Prostate gland (tissue), 2 donors: ENCODE data around the gene NTM.

Experiments
- POLR2A ChIP-seq: fragments of 450-650 bp; IDR thresholded peaks from one replicate; pipeline ENCODE4 v1.6.1; 2016; ENCODE audit warnings: antibody characterized with exemption, mild to moderate bottlenecking
- TF ChIP-seq, protein P1 (sequence below), 4 experiments: fragments of 200-600 bp in 2 of 4; fragments of 450-650 bp in 2 of 4; sonication (generic) in 2 of 4; IDR thresholded peaks; 1 replicate in 3 of 4; 2 replicates in 1 of 4; pipeline ENCODE4 v1.5.1; 2016 to 2019; ENCODE audit warnings: antibody characterized with exemption in 4 of 4, mild to moderate bottlenecking in 2 of 4, moderate library complexity in 2 of 4

DNA sequence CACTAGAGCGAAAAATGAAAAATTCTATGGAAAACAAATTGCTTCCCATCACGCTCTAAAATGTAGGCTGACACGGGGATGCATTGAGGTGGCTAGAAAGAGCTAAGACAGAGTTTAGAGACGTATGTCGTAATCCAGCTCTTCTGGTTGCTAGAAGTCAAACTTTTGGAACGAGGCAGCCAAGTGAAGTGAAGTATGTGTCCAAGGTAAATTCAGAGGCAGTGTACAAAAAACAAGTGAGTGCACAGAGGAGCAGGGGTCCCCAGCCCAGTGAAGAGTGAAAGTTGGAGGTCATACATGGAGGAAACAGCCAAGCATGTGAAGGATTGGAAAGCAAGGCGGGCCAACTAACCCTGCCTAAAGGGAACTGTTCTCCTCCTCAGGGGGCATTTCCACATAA is 528.5 kb downstream of the NTM start:
- TF ChIP-seq POLR2A, result no peak
- TF ChIP-seq, protein P1, sequence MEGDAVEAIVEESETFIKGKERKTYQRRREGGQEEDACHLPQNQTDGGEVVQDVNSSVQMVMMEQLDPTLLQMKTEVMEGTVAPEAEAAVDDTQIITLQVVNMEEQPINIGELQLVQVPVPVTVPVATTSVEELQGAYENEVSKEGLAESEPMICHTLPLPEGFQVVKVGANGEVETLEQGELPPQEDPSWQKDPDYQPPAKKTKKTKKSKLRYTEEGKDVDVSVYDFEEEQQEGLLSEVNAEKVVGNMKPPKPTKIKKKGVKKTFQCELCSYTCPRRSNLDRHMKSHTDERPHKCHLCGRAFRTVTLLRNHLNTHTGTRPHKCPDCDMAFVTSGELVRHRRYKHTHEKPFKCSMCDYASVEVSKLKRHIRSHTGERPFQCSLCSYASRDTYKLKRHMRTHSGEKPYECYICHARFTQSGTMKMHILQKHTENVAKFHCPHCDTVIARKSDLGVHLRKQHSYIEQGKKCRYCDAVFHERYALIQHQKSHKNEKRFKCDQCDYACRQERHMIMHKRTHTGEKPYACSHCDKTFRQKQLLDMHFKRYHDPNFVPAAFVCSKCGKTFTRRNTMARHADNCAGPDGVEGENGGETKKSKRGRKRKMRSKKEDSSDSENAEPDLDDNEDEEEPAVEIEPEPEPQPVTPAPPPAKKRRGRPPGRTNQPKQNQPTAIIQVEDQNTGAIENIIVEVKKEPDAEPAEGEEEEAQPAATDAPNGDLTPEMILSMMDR (IDR thresholded peaks at IDR 0.05), result no peak
